NCI-H2107 treated with DMSO at 0.1 percent for 48 hours (cell line): ENCODE measurements around the gene SPEG.

Source experiments
- DNase-seq: peaks from one replicate; lab custom pipeline; 2025; ENCODE audit not compliant: unreplicated experiment; lab: John Stamatoyannopoulos, UW

Gene SPEG

DNA sequence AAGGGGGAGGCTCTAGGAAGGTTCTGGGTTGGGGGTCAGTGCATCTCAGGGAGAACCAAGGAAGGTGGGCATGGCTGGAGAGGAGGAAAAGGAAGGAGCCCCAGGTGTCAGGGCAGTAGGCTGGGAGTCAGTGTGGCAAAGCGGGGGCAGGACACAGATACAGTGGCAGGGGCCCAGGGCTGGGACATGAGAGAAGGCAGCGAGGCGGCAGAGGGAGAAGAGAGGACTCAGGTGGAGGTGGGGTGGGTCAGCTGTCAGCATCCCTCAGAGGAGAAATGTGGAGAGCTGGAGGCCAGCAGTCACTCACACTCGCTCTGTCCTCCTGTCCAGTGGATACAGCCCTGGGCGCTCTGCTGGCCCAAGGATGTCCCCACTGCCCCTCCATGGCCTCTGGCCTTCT, 58.4 kb downstream of the SPEG start:
- DNase-seq: no peak

GRCh38 chr2:219494952-219495530, 60.4 kb downstream of the SPEG start:
- no peak for DNase-seq

- DNase-seq: no peak
Observed at GRCh38 chr2:219495531-219496122, 61.0 kb downstream of the SPEG start.

- DNase-seq: no peak
Observed at GRCh38 chr2:219496247-219496824, 61.7 kb downstream of the SPEG start.

GRCh38 chr2:219496825-219497494, 62.3 kb downstream of the SPEG start:
- no peak for DNase-seq

GRCh38 chr2:219497495-219498279, 63.0 kb downstream of the SPEG start:
- DNase-seq: no peak

- peak; percentile 74 for DNase-seq
Observed at GRCh38 chr2:219498280-219499057, 63.8 kb downstream of the SPEG start, which contains the start of gene GMPPA. TSS of gene GMPPA (plus strand) at chr2:219498891. CDS start at chr2:219499976, 1,085 bp downstream.

- no peak for DNase-seq
Observed at GRCh38 chr2:219499058-219499307, 64.3 kb downstream of the SPEG start.

DNA sequence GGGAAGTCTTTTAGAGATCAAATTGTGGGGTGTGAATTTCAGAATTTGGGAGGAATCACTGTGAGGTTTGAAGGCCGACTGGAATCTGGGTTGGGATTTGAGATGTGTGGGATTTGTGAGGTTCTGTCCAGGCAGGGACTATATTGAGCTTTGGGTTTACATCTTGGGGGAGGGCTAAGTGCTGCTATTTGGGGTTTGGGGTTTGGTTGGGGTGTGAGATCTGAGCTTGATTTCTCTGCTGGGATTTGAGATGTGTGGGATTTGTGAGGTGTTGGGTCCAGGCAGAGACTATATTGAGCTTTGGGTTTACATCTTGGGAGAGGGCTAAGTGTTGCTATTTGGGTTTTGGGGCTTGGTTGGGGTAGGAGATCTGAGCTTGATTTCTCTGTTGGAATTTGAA, 64.9 kb downstream of the SPEG start:
- DNase-seq: no peak

DNA sequence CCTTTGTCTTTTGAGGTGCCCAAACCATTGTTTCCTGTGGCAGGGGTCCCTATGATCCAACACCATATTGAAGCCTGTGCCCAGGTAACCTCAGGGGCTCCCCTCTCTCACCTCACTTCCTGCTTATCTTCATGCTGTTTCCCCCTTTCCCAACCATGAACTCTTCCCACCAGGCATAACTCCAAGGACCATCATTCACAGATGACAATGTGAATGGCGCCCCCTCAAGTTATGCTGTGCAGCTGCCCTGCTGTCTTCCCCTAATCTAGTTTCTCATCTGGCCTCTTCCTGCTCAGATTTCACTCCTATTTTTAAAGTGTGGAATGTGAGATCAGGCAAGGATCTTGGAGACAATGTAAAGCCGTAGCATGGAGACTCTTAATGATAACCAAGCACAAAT, 65.5 kb downstream of the SPEG start:
- no peak for DNase-seq

GRCh38 chr2:219501849-219502248, 67.2 kb downstream of the SPEG start:
- DNase-seq: no peak

DNA sequence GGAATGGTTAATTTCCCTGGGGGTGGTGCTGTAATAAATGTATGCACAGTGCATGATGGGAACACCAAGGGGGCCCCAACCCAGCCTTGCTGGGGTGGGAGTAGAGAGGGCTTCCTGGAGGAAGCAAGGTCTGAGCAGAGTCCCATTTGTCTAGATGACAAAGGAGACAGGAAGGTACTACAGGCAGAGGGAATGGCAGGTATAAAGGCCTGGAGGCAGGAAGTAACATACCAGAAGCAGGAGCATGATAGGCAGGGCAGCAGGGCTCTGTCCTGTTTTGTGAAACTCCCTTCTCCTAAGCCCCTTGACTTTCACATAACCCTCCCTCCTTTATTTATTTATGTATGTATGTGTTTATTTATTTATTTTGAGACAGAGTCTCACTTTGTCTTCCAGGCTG, 68.0 kb downstream of the SPEG start:
- DNase-seq: no peak

DNA sequence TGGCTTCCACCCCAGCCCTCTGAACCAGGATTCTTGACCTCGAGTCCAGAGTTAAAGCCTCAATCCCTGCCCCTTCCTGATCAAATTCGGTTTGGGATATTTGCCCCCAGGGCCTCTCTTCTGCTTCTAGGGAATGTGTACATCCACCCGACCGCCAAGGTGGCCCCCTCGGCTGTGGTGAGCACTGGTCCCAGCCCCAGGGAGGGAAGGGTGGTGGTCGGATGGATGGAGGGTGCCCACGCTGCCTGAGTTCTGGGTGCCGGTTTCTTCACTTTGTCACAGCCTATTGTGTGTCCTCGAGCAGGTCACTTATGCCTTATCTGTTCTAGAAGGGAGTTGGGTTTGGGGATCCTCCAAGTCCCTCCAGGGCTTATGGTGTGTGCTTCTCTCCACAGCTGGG, 70.9 kb downstream of the SPEG start:
- no peak for DNase-seq

- no peak for DNase-seq
Observed at GRCh38 chr2:219506153-219506801, 71.6 kb downstream of the SPEG start.

GRCh38 chr2:219506802-219507526, 72.3 kb downstream of the SPEG start:
- no peak for DNase-seq

DNA sequence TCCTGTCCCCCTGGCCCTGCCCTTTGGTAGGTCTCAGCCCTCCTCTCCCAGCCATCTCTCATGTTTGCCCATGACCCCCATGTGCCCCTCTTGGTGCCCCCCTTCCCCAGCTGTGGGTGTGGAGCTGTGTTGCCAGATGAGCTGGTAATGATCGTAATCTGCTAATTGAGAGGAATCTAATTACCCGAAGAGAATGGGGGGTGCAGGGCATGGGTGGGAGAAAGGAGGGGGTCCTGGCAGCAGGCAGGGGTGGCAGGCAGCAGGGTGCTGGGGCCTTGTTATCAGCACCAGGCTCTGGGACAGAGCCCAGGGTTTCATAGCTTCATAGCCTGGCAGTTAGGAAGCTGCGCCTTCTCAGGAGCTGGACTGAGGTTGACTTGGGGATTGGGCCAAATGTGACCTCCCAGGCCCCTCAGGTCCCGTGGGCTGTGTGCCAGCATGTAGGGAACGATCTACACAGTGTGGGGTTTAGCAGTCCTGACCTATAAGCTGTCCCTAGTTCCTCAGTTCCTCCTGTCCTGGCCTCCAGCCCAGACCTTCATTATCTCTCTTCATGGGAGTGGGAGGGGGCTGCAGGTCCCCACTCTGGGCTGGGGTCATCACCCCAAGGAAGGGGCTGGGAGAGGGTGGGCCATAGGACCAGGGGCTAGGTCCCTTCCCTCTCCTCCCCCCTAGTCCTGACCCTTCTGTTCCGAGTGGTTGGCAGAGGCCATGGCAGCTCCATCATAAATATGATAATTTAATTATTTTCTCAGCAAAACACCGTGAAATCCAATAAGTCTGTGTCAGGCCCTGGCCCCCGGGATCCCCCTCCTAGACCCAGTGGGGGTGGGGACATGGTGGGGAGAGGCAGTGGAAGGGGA, 73.2 kb downstream of the SPEG start:
- no peak for DNase-seq

- DNase-seq: no peak
Observed at GRCh38 chr2:219508444-219508734, 73.7 kb downstream of the SPEG start.

DNA sequence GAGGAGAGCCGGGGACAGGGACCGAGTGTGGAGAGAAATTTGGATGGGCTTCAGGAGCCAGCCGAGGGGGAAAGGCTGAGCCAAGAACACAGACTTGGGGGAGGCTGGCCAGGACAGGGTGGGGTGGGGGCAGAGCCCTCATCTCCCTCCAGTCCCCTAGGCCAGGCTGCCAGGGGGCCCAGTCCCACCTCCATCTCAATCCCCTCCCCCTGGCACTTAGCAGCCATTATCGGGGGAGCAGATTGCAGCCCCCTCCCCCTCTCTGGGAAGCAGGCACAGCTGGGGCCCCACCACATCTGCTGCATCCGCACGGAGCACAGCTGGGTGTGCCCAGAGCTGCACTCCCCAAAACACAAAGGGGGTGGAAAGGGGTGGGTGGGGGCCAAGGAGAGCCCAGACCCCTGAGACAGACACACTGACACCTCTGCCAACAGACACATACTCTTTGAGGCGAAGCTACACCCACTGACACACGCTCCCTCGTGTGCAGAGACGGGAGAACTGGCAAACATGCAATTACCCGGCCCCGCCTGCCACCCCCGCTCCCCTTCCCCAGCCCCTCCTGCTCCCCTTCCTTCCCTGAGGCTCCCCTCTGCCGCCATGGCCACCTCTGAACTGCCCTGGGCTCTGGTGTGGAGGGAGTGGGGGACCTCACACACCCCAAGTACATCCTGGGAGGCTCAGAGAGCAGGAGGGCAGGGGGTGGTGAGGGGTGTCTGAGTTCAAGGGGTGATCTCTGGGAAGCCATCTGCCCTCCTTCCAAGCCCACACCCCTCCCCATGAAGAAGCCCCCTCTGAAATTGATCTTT, 74.5 kb downstream of the SPEG start:
- no peak for DNase-seq
